ENCODE data around the gene MTRF1. TPM values are rescaled to one million over a fixed set of nuclear protein-coding genes. Genes with fewer than 3 reads are reported as not detected.

Gene MTRF1
- total and polyA plus RNA-seq, 2 of the 8 experiments (the other 6 are each of a cell fraction or from before 2014, with no cell fraction given), result 8.0 to 19.2 TPM

GRCh38 chr13:41246969-41247680, 16.3 kb downstream of the MTRF1 start:
- H3K27ac ChIP-seq (ENCODE audit: low read depth, low read length), result no peak overlapping the region
- H3K36me3 ChIP-seq (ENCODE audit: control insufficient read depth in 2 of 4, insufficient read depth in 4 of 4, low read length in 3 of 4), result peaks cover 2 to 11% (median 4%) of the 10 kb centered on the region in 4 experiments; a peak in 3 of 8 replicates
- no peak overlapping the region for H4K5ac ChIP-seq (ENCODE audit: insufficient read length, low read depth, low read length)
- no peak overlapping the region for H3K4me3 ChIP-seq (ENCODE audit: extremely low read depth in 1 of 4, insufficient read depth in 2 of 4, low read depth in 3 of 4, low read length in 4 of 4)
- no peaks in the 10 kb centered on the region for H3K79me2 ChIP-seq (ENCODE audit: control insufficient read depth in 1 of 2, insufficient read depth in 2 of 2, low read length in 2 of 2)
- H3K18ac ChIP-seq (ENCODE audit: extremely low read depth, low read length), result no peak overlapping the region
- CTCF ChIA-PET (ENCODE audit: partially characterized antibody), result interaction anchor here (1.0 to 1.2 kb wide), 3 partner anchors 25 to 192 kb away, joined by 3 read pairs; no protein-coding TSS in a partner anchor
- no peaks in the 10 kb centered on the region; the same call in 1 of the 2 replicates for H3K79me1 ChIP-seq (ENCODE audit: low read depth, low read length)
- H2BK120ac ChIP-seq (replicated peaks; ENCODE audit: low read depth, low read length), result no peak overlapping the region
- H2BK12ac ChIP-seq (ENCODE audit: low read depth, low read length), result no peak overlapping the region
- no peak overlapping the region for H4K8ac ChIP-seq (ENCODE audit: extremely low read depth, insufficient read depth, low read length)
- POLR2A ChIA-PET (ENCODE audit: partially characterized antibody), result interaction anchor here (1.1 to 1.3 kb wide), 3 partner anchors 10 to 74 kb away, joined by 3 to 4 read pairs (median 3); no protein-coding TSS in a partner anchor
- no peaks in the 10 kb centered on the region for H3K9me3 ChIP-seq (ENCODE audit: insufficient read depth in 2 of 2, low read depth in 1 of 2, low read length in 1 of 2)
- no peaks in the 10 kb centered on the region for H3K4me1 ChIP-seq (replicated peaks in 1 of 4; ENCODE audit: control insufficient read depth in 3 of 4, insufficient read depth in 4 of 4, low read length in 3 of 4)
- no peak overlapping the region for H3K23ac ChIP-seq (ENCODE audit: insufficient read length)
- no peak overlapping the region for H3K14ac ChIP-seq (ENCODE audit: insufficient read length)
- no peak overlapping the region for H3K4ac ChIP-seq (replicated peaks; ENCODE audit: insufficient read length, low read depth, low read length)
- FAIRE-seq (no peak), DNase-seq (ENCODE audit: low read depth in 1 of 2, low spot score in 2 of 2) (no peak)
- no peak overlapping the region for H2BK15ac ChIP-seq (ENCODE audit: low read length)
- no peaks in the 10 kb centered on the region for H3K23me2 ChIP-seq (ENCODE audit: low read depth, low read length)
- no peaks in the 10 kb centered on the region for H3K27me3 ChIP-seq (replicated peaks in 1 of 4; ENCODE audit: control insufficient read depth in 3 of 4, extremely low read depth in 1 of 4, insufficient read depth in 3 of 4, low read length in 3 of 4)
- H2AK5ac ChIP-seq (ENCODE audit: low read depth, low read length), result no peak overlapping the region
- no peak overlapping the region for H2BK5ac ChIP-seq (ENCODE audit: low read depth, low read length)
- no peak overlapping the region for H3K56ac ChIP-seq (replicated peaks; ENCODE audit: insufficient read length, low read depth, low read length)
- H3K4me2 ChIP-seq (ENCODE audit: insufficient read depth in 1 of 2, low read depth in 2 of 2, low read length in 2 of 2), result no peak overlapping the region
- no peak overlapping the region for H2AFZ ChIP-seq (ENCODE audit: low read length)
- 94% methylated on average over 8 of the region's 8 CpGs; no CpG with 5 or more reads in 1 of the 2 experiments for WGBS, 2 experiments (ENCODE audit: extremely low coverage in 1 of 2, insufficient coverage in 1 of 2, insufficient read length in 1 of 2, insufficient replicate concordance in 2 of 2, low coverage in 1 of 2, low lambda C conversion rate in 2 of 2, missing lambda C conversion rate in 1 of 2)
- H3K9ac ChIP-seq (replicated peaks in 1 of 4; ENCODE audit: extremely low read depth in 1 of 4, low read depth in 3 of 4, low read length in 3 of 4), result no peak overlapping the region
- no peak overlapping the region for H2BK20ac ChIP-seq (ENCODE audit: low read length)
- H4K20me1 ChIP-seq (replicated peaks in 1 of 2; ENCODE audit: control insufficient read depth in 1 of 2, insufficient read depth in 2 of 2, low read length in 2 of 2), result no peaks in the 10 kb centered on the region
- H4K91ac ChIP-seq (replicated peaks; ENCODE audit: insufficient read length, low read length), result no peak overlapping the region

Measured in H1 (cell line).